Hepatocyte (in vitro differentiated cells): Measurements from ENCODE around the gene OR2B6. TPM values are rescaled to one million over a fixed set of nuclear protein-coding genes. Genes with fewer than 3 reads are reported as not detected.

Experiments
- DNase-seq: peaks from one replicate; pipeline ENCODE4 v3.0.0-alpha.2; 2016; ENCODE audit warnings: low spot score
- H2AFZ ChIP-seq: fragments of 200-600 bp; sonication (generic); 2 replicates; pipeline ENCODE4 v1.6.0; 2016; ENCODE audit warnings: antibody characterized with exemption, mild to moderate bottlenecking
- H3K27ac ChIP-seq: fragments of 200-600 bp; sonication (generic); 2 replicates; pipeline ENCODE4 v1.5.1; 2016; ENCODE audit warnings: mild to moderate bottlenecking
- H3K27me3 ChIP-seq: fragments of 200-600 bp; sonication (generic); 2 replicates; pipeline ENCODE4 v1.6.1; 2016
- H3K36me3 ChIP-seq: fragments of 200-600 bp; sonication (generic); replicated peaks from 2 replicates; pipeline ENCODE4 v1.5.1; 2016; ENCODE audit warnings: low read depth; ENCODE audit not compliant: insufficient read depth
- H3K4me1 ChIP-seq: fragments of 200-600 bp; sonication (generic); 2 replicates; pipeline ENCODE4 v1.5.1; 2016; ENCODE audit warnings: mild to moderate bottlenecking, moderate library complexity; ENCODE audit not compliant: insufficient read depth
- H3K4me2 ChIP-seq: fragments of 200-600 bp; sonication (generic); 2 replicates; pipeline ENCODE4 v1.6.0; 2016
- H3K4me3 ChIP-seq: fragments of 200-600 bp; sonication (generic); 2 replicates; pipeline ENCODE4 v1.5.1; 2016; ENCODE audit warnings: mild to moderate bottlenecking
- H3K79me2 ChIP-seq: fragments of 200-600 bp; sonication (generic); 2 replicates; pipeline ENCODE4 v1.6.0; 2017; ENCODE audit warnings: mild to moderate bottlenecking
- H3K9me2 ChIP-seq: fragments of 200-600 bp; sonication (generic); replicated peaks from 2 replicates; pipeline ENCODE4 v1.6.0; 2017; ENCODE audit warnings: mild to moderate bottlenecking; ENCODE audit not compliant: insufficient read depth
- H3K9me3 ChIP-seq: fragments of 200-600 bp; sonication (generic); 2 replicates; pipeline ENCODE4 v1.5.1; 2016; ENCODE audit warnings: low read depth, mild to moderate bottlenecking
- H4K20me1 ChIP-seq: fragments of 200-600 bp; sonication (generic); 2 replicates; pipeline ENCODE4 v1.6.0; 2016; ENCODE audit warnings: mild to moderate bottlenecking; ENCODE audit not compliant: insufficient read depth, poor library complexity, severe bottlenecking
- EZH2 ChIP-seq: fragments of 200-600 bp; sonication (generic); IDR thresholded peaks from 2 replicates; pipeline ENCODE4 v1.6.1; 2016; ENCODE audit warnings: antibody characterized with exemption, mild to moderate bottlenecking, borderline replicate concordance
- EZH2phosphoT487 ChIP-seq: fragments of 200-600 bp; sonication (generic); IDR thresholded peaks from one replicate; pipeline ENCODE4 v1.6.1; 2018; ENCODE audit warnings: antibody characterized with exemption, mild to moderate bottlenecking, low read depth, moderate library complexity; ENCODE audit not compliant: unreplicated experiment, severe bottlenecking
- WGBS: methylation state at CpG from one replicate; pipeline ENCODE4 v1.1.6; 2016; ENCODE audit warnings: low lambda C conversion rate; ENCODE audit errors: missing lambda C conversion rate; 5-methylcytosine and 5-hydroxymethylcytosine counted together
- polyA plus RNA-seq: library from polyadenylated mRNA; unstranded; fragments of >200 nt; fragmentation: Nextera tagmentation; extraction: Ambion mirVana; gene quantifications from 2 replicates; pipeline ENCODE4 v1.2.1, GENCODE V29; 2016
- total RNA-seq: library from RNA; depleted of rRNA; stranded (reverse); fragments of >200 nt; gene quantifications from 2 replicates; pipeline ENCODE4 v1.2.3, GENCODE V29; 2014
- TF ChIP-seq, protein P1 (sequence below): fragments of 200-600 bp; sonication (generic); IDR thresholded peaks from 2 replicates; pipeline ENCODE4 v1.5.1; 2016; ENCODE audit warnings: antibody characterized with exemption, mild to moderate bottlenecking; ENCODE audit not compliant: poor library complexity

Gene OR2B6
- total and polyA plus RNA-seq, 2 experiments from 2014 or later: not detected

DNA sequence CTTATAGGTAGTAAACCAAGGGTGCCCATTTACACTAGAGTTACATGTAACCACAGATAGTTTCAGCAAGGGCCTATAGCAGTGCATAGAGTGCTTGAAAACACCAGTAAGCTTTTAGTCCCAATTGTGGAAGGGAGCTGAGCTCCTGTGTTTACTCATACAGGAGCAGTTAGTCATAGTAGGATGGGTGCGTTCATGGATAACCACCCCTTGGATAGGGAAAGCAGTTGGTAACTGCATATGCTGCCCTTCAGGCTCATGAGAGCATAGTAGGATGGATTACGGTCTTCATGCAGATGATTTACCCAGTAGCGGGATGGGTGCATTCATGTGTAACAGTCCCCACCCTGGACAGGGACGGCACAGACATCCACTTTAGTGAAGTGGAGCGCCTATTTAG, 45.1 kb downstream of the OR2B6 start:
- Histone ChIP-seq H3K36me3 (no peaks in the 10 kb centered on the region), H3K4me3 (no peak overlapping the region), H3K9me2 (no peaks in the 10 kb centered on the region), H3K27ac (no peak overlapping the region), H3K27me3 (no peaks in the 10 kb centered on the region), H3K79me2 (no peaks in the 10 kb centered on the region), H4K20me1 (no peaks in the 10 kb centered on the region), H3K9me3 (no peaks in the 10 kb centered on the region), H2AFZ (no peak overlapping the region), H3K4me2 (no peak overlapping the region), H3K4me1 (peaks cover 10% of the 10 kb centered on the region)
- DNase-seq: no peak
- TF ChIP-seq EZH2phosphoT487: no peak
- TF ChIP-seq, protein P1, sequence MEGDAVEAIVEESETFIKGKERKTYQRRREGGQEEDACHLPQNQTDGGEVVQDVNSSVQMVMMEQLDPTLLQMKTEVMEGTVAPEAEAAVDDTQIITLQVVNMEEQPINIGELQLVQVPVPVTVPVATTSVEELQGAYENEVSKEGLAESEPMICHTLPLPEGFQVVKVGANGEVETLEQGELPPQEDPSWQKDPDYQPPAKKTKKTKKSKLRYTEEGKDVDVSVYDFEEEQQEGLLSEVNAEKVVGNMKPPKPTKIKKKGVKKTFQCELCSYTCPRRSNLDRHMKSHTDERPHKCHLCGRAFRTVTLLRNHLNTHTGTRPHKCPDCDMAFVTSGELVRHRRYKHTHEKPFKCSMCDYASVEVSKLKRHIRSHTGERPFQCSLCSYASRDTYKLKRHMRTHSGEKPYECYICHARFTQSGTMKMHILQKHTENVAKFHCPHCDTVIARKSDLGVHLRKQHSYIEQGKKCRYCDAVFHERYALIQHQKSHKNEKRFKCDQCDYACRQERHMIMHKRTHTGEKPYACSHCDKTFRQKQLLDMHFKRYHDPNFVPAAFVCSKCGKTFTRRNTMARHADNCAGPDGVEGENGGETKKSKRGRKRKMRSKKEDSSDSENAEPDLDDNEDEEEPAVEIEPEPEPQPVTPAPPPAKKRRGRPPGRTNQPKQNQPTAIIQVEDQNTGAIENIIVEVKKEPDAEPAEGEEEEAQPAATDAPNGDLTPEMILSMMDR: no peak
- 90% methylated on average over 5 of the region's 5 CpGs for WGBS

DNA sequence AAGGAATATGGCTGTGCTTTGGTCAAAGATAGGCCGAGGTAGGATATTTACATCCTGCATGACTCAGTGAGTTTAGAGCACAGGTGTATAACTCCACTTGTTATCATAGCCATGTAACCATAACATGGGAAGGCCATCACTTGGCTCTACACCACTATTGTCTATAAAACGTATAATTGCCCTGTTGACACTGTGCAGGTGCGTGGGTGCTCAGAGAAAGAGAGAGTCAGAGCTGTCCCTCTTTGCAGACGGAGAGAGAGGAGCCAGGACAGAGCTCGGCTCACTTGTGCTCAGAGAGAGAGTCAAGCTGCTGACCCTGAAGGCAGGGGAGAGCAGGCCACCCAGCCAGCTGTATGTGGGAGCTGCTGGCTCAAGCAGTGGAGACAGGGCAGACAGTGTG, 46.0 kb downstream of the OR2B6 start:
- Histone ChIP-seq H3K4me3 (no peak overlapping the region), H3K27ac (peak overlapping the region; percentile 19), H3K9me3 (no peaks in the 10 kb centered on the region), H3K27me3 (no peaks in the 10 kb centered on the region), H3K79me2 (no peaks in the 10 kb centered on the region), H3K9me2 (no peaks in the 10 kb centered on the region), H3K36me3 (no peaks in the 10 kb centered on the region), H4K20me1 (no peaks in the 10 kb centered on the region), H2AFZ (no peak overlapping the region), H3K4me1 (peaks cover 10% of the 10 kb centered on the region), H3K4me2 (no peak overlapping the region)
- DNase-seq: no peak
- no peak for TF ChIP-seq EZH2
- TF ChIP-seq, protein P1: no peak
- no peak for TF ChIP-seq EZH2phosphoT487
- 83% methylated on average over 5 of the region's 5 CpGs for WGBS

DNA sequence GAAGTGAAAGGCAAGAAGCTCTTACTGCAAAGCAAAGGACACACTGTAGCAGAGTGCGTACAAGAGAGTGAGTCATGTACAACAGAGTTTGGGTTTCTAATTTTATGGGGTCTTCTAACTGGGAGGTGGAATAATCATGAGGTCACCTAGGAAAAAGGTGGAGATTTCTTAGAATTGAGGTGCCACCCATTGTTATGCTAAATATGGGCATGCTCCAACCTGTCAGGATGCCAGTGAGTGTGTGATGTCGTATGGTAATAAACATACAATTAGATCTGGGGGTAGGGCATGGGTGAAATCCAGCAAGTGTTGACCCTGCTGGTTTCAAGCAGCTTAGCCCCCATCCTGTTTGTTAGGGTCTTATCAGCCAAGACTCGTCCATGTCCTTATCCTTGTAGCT, 46.6 kb downstream of the OR2B6 start:
- H3K27ac ChIP-seq: peak overlapping the region; percentile 30

More for the DNA sequence above, 46.6 kb downstream of the OR2B6 start:
- no peaks in the 10 kb centered on the region for H4K20me1 ChIP-seq
- 81% methylated on average over 3 of the region's 3 CpGs for WGBS
- H2AFZ ChIP-seq: no peak overlapping the region
- no peaks in the 10 kb centered on the region for H3K9me3 ChIP-seq
- no peak for DNase-seq
- TF ChIP-seq EZH2: no peak
- TF ChIP-seq, protein P1: no peak
- no peak for TF ChIP-seq EZH2phosphoT487
- no peaks in the 10 kb centered on the region for H3K79me2 ChIP-seq
- H3K9me2 ChIP-seq: no peaks in the 10 kb centered on the region
- H3K36me3 ChIP-seq: no peaks in the 10 kb centered on the region
- peak overlapping the region; percentile 1 for H3K4me2 ChIP-seq
- no peak overlapping the region for H3K4me3 ChIP-seq
- H3K27me3 ChIP-seq: no peaks in the 10 kb centered on the region
- peaks cover 10% of the 10 kb centered on the region for H3K4me1 ChIP-seq
